Thyroid gland (tissue), 4 donors: ENCODE results near the gene ADAM22. TPM values are rescaled to one million over a fixed set of nuclear protein-coding genes. Genes with fewer than 3 reads are reported as not detected.

ENCODE experiments used
- DNase-seq, 2 donors: peaks; one replicate each; pipeline ENCODE4 v3.0.0-alpha.2; 2019
- H3K27ac ChIP-seq, 3 donors: fragments of 200-600 bp; sonication (generic); 1 replicate in 2 of 3; 2 replicates in 1 of 3; pipeline ENCODE4 v1.5.1; 2016 to 2019; ENCODE audit warnings: mild to moderate bottlenecking in 1 of 3, moderate library complexity in 1 of 3
- H3K27me3 ChIP-seq: fragments of 200-600 bp; sonication (generic); one replicate; pipeline ENCODE4 v1.5.1; 2019
- H3K36me3 ChIP-seq, 2 donors: fragments of 200-600 bp; sonication (generic); one replicate each; pipeline ENCODE4 v1.5.1; 2016 to 2019
- H3K4me1 ChIP-seq, 2 donors: fragments of 200-600 bp; sonication (generic); one replicate each; pipeline ENCODE4 v1.5.1; 2017 to 2019
- H3K4me3 ChIP-seq, 3 donors: fragments of 200-600 bp; sonication (generic); replicated peaks in 1 of 3; 1 replicate in 2 of 3; 2 replicates in 1 of 3; pipeline ENCODE4 v1.5.1; 2016; ENCODE audit warnings: mild to moderate bottlenecking in 1 of 3
- H3K9me3 ChIP-seq: fragments of 200-600 bp; sonication (generic); one replicate; pipeline ENCODE4 v1.5.1; 2017
- CTCF ChIP-seq, 6 experiments: fragments of 200-600 bp in 3 of 6; fragments of 450-650 bp in 3 of 6; sonication (generic) in 3 of 6; IDR thresholded peaks; one replicate each; pipeline ENCODE4 v1.5.1; 2016 to 2019; ENCODE audit warnings: antibody characterized with exemption in 6 of 6, mild to moderate bottlenecking in 2 of 6, inconsistent platforms in 1 of 6, moderate library complexity in 1 of 6
- POLR2A ChIP-seq, 2 donors: fragments of 450-650 bp; IDR thresholded peaks; one replicate each; pipeline ENCODE4 v1.6.1; 2017; ENCODE audit warnings: antibody characterized with exemption in 2 of 2, mild to moderate bottlenecking in 2 of 2, moderate library complexity in 1 of 2
- WGBS, 2 donors: methylation state at CpG; one replicate each; pipeline ENCODE4 v1.1.5; 2017; 5-methylcytosine and 5-hydroxymethylcytosine counted together
- intact Hi-C: fragments of 100-400 bp; cut with DNase I; formaldehyde crosslinking; loops from one replicate; pipeline ENCODE4 v1.15.1; 2023
- total RNA-seq, 4 donors: library from RNA; depleted of rRNA; stranded (reverse); fragments of >200 nt; gene quantifications; one replicate each; pipeline ENCODE4 v1.2.3, GENCODE V29; 2016

The ADAM22 gene
- total RNA-seq, 4 donors from 2014 or later: 13.0 to 25.0 (median 17.1) TPM

GRCh38 chr7:88191911-88192310 is 257.9 kb downstream of the ADAM22 start:
- Histone ChIP-seq H3K27ac (no peak overlapping the region), H3K4me3 (no peak overlapping the region), H3K27me3 (no peaks in the 10 kb centered on the region), H3K4me1 (no peaks in the 10 kb centered on the region), H3K9me3 (no peaks in the 10 kb centered on the region), H3K36me3 (no peaks in the 10 kb centered on the region)
- no peak for TF ChIP-seq POLR2A (IDR thresholded peaks at IDR 0.05)
- TF ChIP-seq CTCF (IDR thresholded peaks at IDR 0.05): no peak
- 74 to 85% methylated on average over 3 of the region's 3 CpGs for WGBS, 2 donors
- intact Hi-C loops: no loop called here
- no peak for DNase-seq

GRCh38 chr7:88200261-88200660 is 266.2 kb downstream of the ADAM22 start:
- Histone ChIP-seq H3K27ac (no peak overlapping the region), H3K27me3 (no peaks in the 10 kb centered on the region), H3K36me3 (peaks cover 9 to 22% of the 10 kb centered on the region in 2 donors), H3K4me1 (no peaks in the 10 kb centered on the region), H3K9me3 (no peaks in the 10 kb centered on the region), H3K4me3 (no peak overlapping the region)
- DNase-seq: no peak
- 86 to 89% methylated on average over 3 of the region's 3 CpGs for WGBS, 2 donors
- TF ChIP-seq CTCF (IDR thresholded peaks at IDR 0.05) (no peak), POLR2A (IDR thresholded peaks at IDR 0.05) (no peak)
- intact Hi-C loops: no loop called here

GRCh38 chr7:88200789-88201188 is 266.7 kb downstream of the ADAM22 start:
- WGBS, 2 donors: 57 to 74% methylated on average over 4 of the region's 4 CpGs
- Histone ChIP-seq H3K4me1 (no peaks in the 10 kb centered on the region), H3K27ac (no peak overlapping the region), H3K27me3 (no peaks in the 10 kb centered on the region), H3K4me3 (no peak overlapping the region), H3K36me3 (peaks cover 12 to 22% of the 10 kb centered on the region in 2 donors), H3K9me3 (no peaks in the 10 kb centered on the region)
- DNase-seq: no peak
- TF ChIP-seq CTCF (IDR thresholded peaks at IDR 0.05): no peak
- TF ChIP-seq POLR2A (IDR thresholded peaks at IDR 0.05): no peak
- intact Hi-C loops: no loop called here

- Histone ChIP-seq H3K27me3 (no peaks in the 10 kb centered on the region), H3K4me3 (no peak overlapping the region), H3K36me3 (peaks cover 14 to 22% of the 10 kb centered on the region in 2 donors), H3K27ac (no peak overlapping the region), H3K9me3 (no peaks in the 10 kb centered on the region), H3K4me1 (no peaks in the 10 kb centered on the region)
- no peak for DNase-seq
- intact Hi-C loops: no loop called here
- TF ChIP-seq CTCF (IDR thresholded peaks at IDR 0.05) (no peak), POLR2A (IDR thresholded peaks at IDR 0.05) (no peak)
Measured at GRCh38 chr7:88201305-88201704, 267.3 kb downstream of the ADAM22 start.

- H3K36me3 ChIP-seq: peaks cover 21 to 27% of the 10 kb centered on the region in 2 donors
- TF ChIP-seq POLR2A (IDR thresholded peaks at IDR 0.05) (no peak), CTCF (IDR thresholded peaks at IDR 0.05) (no peak)
Measured at GRCh38 chr7:88202278-88202677, 268.2 kb downstream of the ADAM22 start.

More at GRCh38 chr7:88202278-88202677, 268.2 kb downstream of the ADAM22 start:
- DNase-seq: no peak
- Histone ChIP-seq H3K27ac (no peak overlapping the region), H3K4me3 (no peak overlapping the region), H3K27me3 (no peaks in the 10 kb centered on the region), H3K9me3 (no peaks in the 10 kb centered on the region), H3K4me1 (no peaks in the 10 kb centered on the region)
- intact Hi-C loops: no loop called here
- WGBS, 2 donors: 76 to 77% methylated on average over 5 of the region's 5 CpGs
